H1 (cell line): ENCODE measurements around the gene SLC35E3. TPM values are rescaled to one million over a fixed set of nuclear protein-coding genes. Genes with fewer than 3 reads are reported as not detected.

Source experiments
- CBX5 ChIP-seq: fragments of 300-800, 300-1000 bp; sonication (generic); IDR thresholded peaks from 2 replicates; pipeline ENCODE4 v1.7.1; 2016; ENCODE audit warnings: antibody characterized with exemption, low read length, low read depth
- EP300 ChIP-seq, 2 experiments: IDR thresholded peaks; 1 replicate in 1 of 2; 2 replicates in 1 of 2; pipeline ENCODE4 v1.6.1; 2011 to 2012; ENCODE audit warnings: low read depth in 2 of 2, low read length in 2 of 2, mild to moderate bottlenecking in 2 of 2, borderline replicate concordance in 1 of 2, inconsistent platforms in 1 of 2, moderate library complexity in 1 of 2
- HDAC6 ChIP-seq: IDR thresholded peaks from one replicate; pipeline ENCODE4 v1.7.1; 2012; ENCODE audit warnings: low read depth, mild to moderate bottlenecking, inconsistent platforms, low read length, moderate library complexity
- polyA plus RNA-seq, 7 experiments: library from polyadenylated mRNA; depleted of rRNA in 3 of 7; stranded (reverse) in 5 of 7; unstranded in 2 of 7; fragments of >200 nt in 5 of 7; fragments of 200-250 nt in 2 of 7; gene quantifications; 1 replicate in 5 of 7; 2 replicates in 1 of 7; 4 replicates in 1 of 7; pipeline versions ENCODE4 v1.2.1 to v1.2.3, GENCODE V29; 2011 to 2013; ENCODE audit warnings: missing spikeins in 2 of 7, mixed read lengths in 2 of 7
- total RNA-seq: library from RNA; stranded (reverse); fragmentation: NEBNext Ultra II Directional; extraction: Animal tissue kit (Norgen Biotek cat#: 25700); gene quantifications from 2 replicates; pipeline ENCODE4 v1.2.1, GENCODE V29; 2021

Gene SLC35E3
- total and polyA plus RNA-seq, 2 of the 8 experiments (the other 6 are each of a cell fraction or from before 2014, with no cell fraction given): 10.0 to 10.9 TPM

DNA sequence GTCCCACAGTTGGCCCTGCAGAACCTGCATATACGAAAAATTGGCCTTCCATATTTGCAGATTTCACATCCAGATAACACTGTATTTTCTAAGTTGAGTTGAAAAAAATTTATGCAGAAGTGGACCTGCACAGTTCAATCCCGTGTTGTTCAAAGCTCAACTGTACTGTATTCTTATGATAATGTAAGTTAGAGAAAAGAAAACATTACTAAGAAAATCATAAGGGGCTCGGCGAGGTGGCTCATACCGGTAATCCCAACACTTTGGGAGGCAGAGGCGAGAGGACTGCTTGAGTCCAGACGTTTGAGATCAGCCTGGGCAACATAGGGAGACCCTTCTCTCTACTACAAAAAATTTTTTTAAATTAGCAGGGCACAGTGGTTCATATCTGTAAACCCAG is 18.2 kb upstream of the SLC35E3 start (continued):
- TF ChIP-seq HDAC6 (no peak), CBX5 (no peak), EP300 (IDR thresholded peaks at IDR 0.05; ENCODE audit: borderline replicate concordance in 1 of 2, low read depth in 2 of 2, low read length in 2 of 2) (no peak)
